HepG2 (cell line): ENCODE data around the gene INTS15. TPM values are rescaled to one million over a fixed set of nuclear protein-coding genes. Genes with fewer than 3 reads are reported as not detected.

ENCODE experiments used
- HDAC6 ChIP-seq: fragments of 200-600 bp; sonication (generic); IDR thresholded peaks from 2 replicates; pipeline ENCODE4 v1.7.0; 2017; ENCODE audit warnings: mild to moderate bottlenecking, antibody characterized with exemption, low read length, low read depth
- KLF9 ChIP-seq: IDR thresholded peaks from 2 replicates; pipeline ENCODE4 v1.6.1; 2016; ENCODE audit warnings: low read depth
- MED13 ChIP-seq: sonication (generic); formaldehyde crosslinking; IDR thresholded peaks from 2 replicates; pipeline ENCODE4 v1.5.0; 2020; ENCODE audit warnings: missing genetic modification reagents
- MYC ChIP-seq: sonication (generic); formaldehyde crosslinking; IDR thresholded peaks from 2 replicates; pipeline ENCODE4 v1.9.0; 2021; ENCODE audit warnings: missing genetic modification reagents, borderline replicate concordance
- NKX3-1 ChIP-seq: sonication (generic); formaldehyde crosslinking; IDR thresholded peaks from 2 replicates; pipeline ENCODE4 v1.5.0; 2020; ENCODE audit warnings: missing genetic modification reagents
- RBFOX2 ChIP-seq: fragments of 200-400 bp; formaldehyde crosslinking; IDR thresholded peaks from 2 replicates; pipeline ENCODE4 v1.6.1; 2017; ENCODE audit warnings: low read depth, mild to moderate bottlenecking, low read length
- SIX4 ChIP-seq: sonication (generic); formaldehyde crosslinking; IDR thresholded peaks from 2 replicates; pipeline ENCODE4 v1.4.0; 2020; ENCODE audit warnings: missing genetic modification reagents
- ZNF326 ChIP-seq: sonication (generic); formaldehyde crosslinking; IDR thresholded peaks from 2 replicates; pipeline ENCODE4 v1.4.0; 2020; ENCODE audit warnings: missing genetic modification reagents, borderline replicate concordance
- ZNF510 ChIP-seq: sonication (generic); formaldehyde crosslinking; IDR thresholded peaks from 2 replicates; pipeline ENCODE4 v1.4.0; 2020; ENCODE audit warnings: low read depth, mild to moderate bottlenecking, missing genetic modification reagents
- ZNF746 ChIP-seq: sonication (generic); formaldehyde crosslinking; IDR thresholded peaks from 2 replicates; pipeline ENCODE4 v1.8.0; 2022; ENCODE audit warnings: mild to moderate bottlenecking, missing genetic modification reagents
- ZNF749 ChIP-seq: sonication (generic); formaldehyde crosslinking; IDR thresholded peaks from 2 replicates; pipeline ENCODE4 v1.8.0; 2022; ENCODE audit warnings: mild to moderate bottlenecking, missing genetic modification reagents, moderate library complexity, borderline replicate concordance
- ZNF776 ChIP-seq: sonication (generic); formaldehyde crosslinking; IDR thresholded peaks from 2 replicates; pipeline ENCODE4 v1.4.0; 2020; ENCODE audit warnings: mild to moderate bottlenecking, missing genetic modification reagents
- ZNF816 ChIP-seq: sonication (generic); formaldehyde crosslinking; IDR thresholded peaks from 2 replicates; pipeline ENCODE4 v1.8.0; 2022; ENCODE audit warnings: missing genetic modification reagents, mild to moderate bottlenecking, borderline replicate concordance
- polyA plus RNA-seq, 8 experiments: library from polyadenylated mRNA; depleted of rRNA in 3 of 8; stranded (reverse) in 7 of 8; unstranded in 1 of 8; fragments of >200 nt; fragmentation: Illumina TruSeq in 4 of 8; extraction: Trizol in 4 of 8; gene quantifications; 2 replicates each; pipeline versions ENCODE4 v1.2.1 to v1.2.3, GENCODE V29; 2011 to 2016; ENCODE audit warnings: low read depth in 4 of 8, missing spikeins in 1 of 8, mixed read lengths in 1 of 8; ENCODE audit not compliant: insufficient read depth in 1 of 8
- total RNA-seq, 5 experiments: library from RNA; depleted of rRNA; stranded (reverse); fragments of >200 nt; fragmentation: Illumina TruSeq; extraction: Trizol; gene quantifications; 2 replicates each; pipeline ENCODE4 v1.2.3, GENCODE V29; 2016; ENCODE audit warnings: low read depth in 1 of 5
- TF ChIP-seq, protein P1 (sequence below): sonication (generic); formaldehyde crosslinking; IDR thresholded peaks from 2 replicates; pipeline ENCODE4 v1.9.0; 2021; ENCODE audit warnings: missing genetic modification reagents, borderline replicate concordance
- TF ChIP-seq, protein P2 (sequence below): IDR thresholded peaks from 2 replicates; pipeline ENCODE4 v1.4.0; 2020; ENCODE audit warnings: mild to moderate bottlenecking, missing genetic modification reagents
- TF ChIP-seq, protein P3 (sequence below): sonication (generic); formaldehyde crosslinking; IDR thresholded peaks from 2 replicates; pipeline ENCODE4 v1.4.0; 2020; ENCODE audit warnings: mild to moderate bottlenecking, low read depth, missing genetic modification reagents
- TF ChIP-seq, protein P4 (sequence below): sonication (generic); formaldehyde crosslinking; IDR thresholded peaks from 2 replicates; pipeline ENCODE4 v1.4.0; 2020; ENCODE audit warnings: missing genetic modification reagents, borderline replicate concordance
- TF ChIP-seq, protein P5 (sequence below): sonication (generic); formaldehyde crosslinking; IDR thresholded peaks from 2 replicates; pipeline ENCODE4 v1.4.0; 2020; ENCODE audit warnings: mild to moderate bottlenecking, missing genetic modification reagents

Gene INTS15
- total and polyA plus RNA-seq, 2 of the 13 experiments (the other 11 are each of a cell fraction or from before 2014, with no cell fraction given) = 16.3 to 25.7 TPM

DNA sequence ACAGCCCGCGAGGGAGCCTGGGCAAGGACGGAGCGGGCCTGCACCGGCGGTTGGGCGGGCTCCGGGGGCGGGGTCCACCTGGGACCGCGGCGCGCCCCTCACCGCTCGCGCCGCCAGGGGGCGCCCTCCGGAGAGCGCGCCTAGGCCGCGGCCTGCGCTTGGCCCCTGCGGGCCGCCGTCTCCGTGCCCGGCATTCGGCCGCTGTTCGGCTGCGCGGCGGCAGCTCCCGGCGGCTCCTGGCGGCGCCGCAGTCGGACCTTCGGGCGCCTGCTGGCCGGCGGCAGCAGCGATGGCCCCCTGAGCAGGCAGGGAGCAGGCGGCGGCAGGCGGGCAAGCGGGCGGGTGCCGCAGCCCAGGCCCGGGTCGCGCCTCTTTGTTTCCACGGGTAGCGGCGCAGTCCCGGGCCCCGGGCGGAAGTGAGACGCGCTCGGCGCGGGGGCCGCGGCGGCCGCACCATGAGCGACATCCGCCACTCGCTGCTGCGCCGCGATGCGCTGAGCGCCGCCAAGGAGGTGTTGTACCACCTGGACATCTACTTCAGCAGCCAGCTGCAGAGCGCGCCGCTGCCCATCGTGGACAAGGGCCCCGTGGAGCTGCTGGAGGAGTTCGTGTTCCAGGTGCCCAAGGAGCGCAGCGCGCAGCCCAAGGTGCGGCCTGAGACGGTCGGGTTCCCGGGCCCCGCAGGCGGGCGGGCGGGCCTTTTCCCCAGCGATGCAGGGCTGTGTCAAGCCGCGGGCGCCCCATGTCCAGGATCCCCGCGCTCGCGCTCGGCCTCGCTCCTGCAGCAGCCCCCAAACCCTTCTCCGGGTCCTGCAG, at the start of gene INTS15 (continued):
- TF ChIP-seq, protein P1, sequence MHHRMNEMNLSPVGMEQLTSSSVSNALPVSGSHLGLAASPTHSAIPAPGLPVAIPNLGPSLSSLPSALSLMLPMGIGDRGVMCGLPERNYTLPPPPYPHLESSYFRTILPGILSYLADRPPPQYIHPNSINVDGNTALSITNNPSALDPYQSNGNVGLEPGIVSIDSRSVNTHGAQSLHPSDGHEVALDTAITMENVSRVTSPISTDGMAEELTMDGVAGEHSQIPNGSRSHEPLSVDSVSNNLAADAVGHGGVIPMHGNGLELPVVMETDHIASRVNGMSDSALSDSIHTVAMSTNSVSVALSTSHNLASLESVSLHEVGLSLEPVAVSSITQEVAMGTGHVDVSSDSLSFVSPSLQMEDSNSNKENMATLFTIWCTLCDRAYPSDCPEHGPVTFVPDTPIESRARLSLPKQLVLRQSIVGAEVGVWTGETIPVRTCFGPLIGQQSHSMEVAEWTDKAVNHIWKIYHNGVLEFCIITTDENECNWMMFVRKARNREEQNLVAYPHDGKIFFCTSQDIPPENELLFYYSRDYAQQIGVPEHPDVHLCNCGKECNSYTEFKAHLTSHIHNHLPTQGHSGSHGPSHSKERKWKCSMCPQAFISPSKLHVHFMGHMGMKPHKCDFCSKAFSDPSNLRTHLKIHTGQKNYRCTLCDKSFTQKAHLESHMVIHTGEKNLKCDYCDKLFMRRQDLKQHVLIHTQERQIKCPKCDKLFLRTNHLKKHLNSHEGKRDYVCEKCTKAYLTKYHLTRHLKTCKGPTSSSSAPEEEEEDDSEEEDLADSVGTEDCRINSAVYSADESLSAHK (CRISPR knock-in tag) = no peak
- TF ChIP-seq KLF9 (CRISPR knock-in tag) = no peak
- no peak for TF ChIP-seq MED13
- TF ChIP-seq MYC (CRISPR knock-in tag) = peak; percentile 41
- TF ChIP-seq, protein P2, sequence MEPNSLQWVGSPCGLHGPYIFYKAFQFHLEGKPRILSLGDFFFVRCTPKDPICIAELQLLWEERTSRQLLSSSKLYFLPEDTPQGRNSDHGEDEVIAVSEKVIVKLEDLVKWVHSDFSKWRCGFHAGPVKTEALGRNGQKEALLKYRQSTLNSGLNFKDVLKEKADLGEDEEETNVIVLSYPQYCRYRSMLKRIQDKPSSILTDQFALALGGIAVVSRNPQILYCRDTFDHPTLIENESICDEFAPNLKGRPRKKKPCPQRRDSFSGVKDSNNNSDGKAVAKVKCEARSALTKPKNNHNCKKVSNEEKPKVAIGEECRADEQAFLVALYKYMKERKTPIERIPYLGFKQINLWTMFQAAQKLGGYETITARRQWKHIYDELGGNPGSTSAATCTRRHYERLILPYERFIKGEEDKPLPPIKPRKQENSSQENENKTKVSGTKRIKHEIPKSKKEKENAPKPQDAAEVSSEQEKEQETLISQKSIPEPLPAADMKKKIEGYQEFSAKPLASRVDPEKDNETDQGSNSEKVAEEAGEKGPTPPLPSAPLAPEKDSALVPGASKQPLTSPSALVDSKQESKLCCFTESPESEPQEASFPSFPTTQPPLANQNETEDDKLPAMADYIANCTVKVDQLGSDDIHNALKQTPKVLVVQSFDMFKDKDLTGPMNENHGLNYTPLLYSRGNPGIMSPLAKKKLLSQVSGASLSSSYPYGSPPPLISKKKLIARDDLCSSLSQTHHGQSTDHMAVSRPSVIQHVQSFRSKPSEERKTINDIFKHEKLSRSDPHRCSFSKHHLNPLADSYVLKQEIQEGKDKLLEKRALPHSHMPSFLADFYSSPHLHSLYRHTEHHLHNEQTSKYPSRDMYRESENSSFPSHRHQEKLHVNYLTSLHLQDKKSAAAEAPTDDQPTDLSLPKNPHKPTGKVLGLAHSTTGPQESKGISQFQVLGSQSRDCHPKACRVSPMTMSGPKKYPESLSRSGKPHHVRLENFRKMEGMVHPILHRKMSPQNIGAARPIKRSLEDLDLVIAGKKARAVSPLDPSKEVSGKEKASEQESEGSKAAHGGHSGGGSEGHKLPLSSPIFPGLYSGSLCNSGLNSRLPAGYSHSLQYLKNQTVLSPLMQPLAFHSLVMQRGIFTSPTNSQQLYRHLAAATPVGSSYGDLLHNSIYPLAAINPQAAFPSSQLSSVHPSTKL (CRISPR knock-in tag) = peak; percentile 15; the same call in 1 of the 2 replicates
- TF ChIP-seq, protein P3, sequence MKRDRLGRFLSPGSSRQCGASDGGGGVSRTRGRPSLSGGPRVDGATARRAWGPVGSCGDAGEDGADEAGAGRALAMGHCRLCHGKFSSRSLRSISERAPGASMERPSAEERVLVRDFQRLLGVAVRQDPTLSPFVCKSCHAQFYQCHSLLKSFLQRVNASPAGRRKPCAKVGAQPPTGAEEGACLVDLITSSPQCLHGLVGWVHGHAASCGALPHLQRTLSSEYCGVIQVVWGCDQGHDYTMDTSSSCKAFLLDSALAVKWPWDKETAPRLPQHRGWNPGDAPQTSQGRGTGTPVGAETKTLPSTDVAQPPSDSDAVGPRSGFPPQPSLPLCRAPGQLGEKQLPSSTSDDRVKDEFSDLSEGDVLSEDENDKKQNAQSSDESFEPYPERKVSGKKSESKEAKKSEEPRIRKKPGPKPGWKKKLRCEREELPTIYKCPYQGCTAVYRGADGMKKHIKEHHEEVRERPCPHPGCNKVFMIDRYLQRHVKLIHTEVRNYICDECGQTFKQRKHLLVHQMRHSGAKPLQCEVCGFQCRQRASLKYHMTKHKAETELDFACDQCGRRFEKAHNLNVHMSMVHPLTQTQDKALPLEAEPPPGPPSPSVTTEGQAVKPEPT (CRISPR knock-in tag) = no peak
- peak; percentile 90 for TF ChIP-seq RBFOX2
- no peak for TF ChIP-seq SIX4
- TF ChIP-seq ZNF749 (CRISPR knock-in tag) = no peak; the same call in 1 of the 2 replicates
- TF ChIP-seq, protein P4, sequence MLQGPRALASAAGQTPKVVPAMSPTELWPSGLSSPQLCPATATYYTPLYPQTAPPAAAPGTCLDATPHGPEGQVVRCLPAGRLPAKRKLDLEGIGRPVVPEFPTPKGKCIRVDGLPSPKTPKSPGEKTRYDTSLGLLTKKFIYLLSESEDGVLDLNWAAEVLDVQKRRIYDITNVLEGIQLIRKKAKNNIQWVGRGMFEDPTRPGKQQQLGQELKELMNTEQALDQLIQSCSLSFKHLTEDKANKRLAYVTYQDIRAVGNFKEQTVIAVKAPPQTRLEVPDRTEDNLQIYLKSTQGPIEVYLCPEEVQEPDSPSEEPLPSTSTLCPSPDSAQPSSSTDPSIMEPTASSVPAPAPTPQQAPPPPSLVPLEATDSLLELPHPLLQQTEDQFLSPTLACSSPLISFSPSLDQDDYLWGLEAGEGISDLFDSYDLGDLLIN (CRISPR knock-in tag) = no peak
- no peak for TF ChIP-seq ZNF816
- TF ChIP-seq ZNF510 (CRISPR knock-in tag) = no peak
- TF ChIP-seq ZNF326 = 0 out of 2 replicates have a peak, but pooled peaks have one; percentile 64
- TF ChIP-seq, protein P5, sequence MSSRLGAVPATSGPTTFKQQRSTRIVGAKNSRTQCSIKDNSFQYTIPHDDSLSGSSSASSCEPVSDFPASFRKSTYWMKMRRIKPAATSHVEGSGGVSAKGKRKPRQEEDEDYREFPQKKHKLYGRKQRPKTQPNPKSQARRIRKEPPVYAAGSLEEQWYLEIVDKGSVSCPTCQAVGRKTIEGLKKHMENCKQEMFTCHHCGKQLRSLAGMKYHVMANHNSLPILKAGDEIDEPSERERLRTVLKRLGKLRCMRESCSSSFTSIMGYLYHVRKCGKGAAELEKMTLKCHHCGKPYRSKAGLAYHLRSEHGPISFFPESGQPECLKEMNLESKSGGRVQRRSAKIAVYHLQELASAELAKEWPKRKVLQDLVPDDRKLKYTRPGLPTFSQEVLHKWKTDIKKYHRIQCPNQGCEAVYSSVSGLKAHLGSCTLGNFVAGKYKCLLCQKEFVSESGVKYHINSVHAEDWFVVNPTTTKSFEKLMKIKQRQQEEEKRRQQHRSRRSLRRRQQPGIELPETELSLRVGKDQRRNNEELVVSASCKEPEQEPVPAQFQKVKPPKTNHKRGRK (CRISPR knock-in tag) = no peak
- TF ChIP-seq HDAC6 = no peak
- TF ChIP-seq NKX3-1 = no peak
- TF ChIP-seq ZNF776 (CRISPR knock-in tag) = peak; percentile 26
- TF ChIP-seq ZNF746 (CRISPR knock-in tag) = no peak
